ENCODE data around the gene C2orf80. TPM values are rescaled to one million over a fixed set of nuclear protein-coding genes. Genes with fewer than 3 reads are reported as not detected.

C2orf80 gene
- total and polyA plus RNA-seq, 2 donors (not counting 1 experiment from before 2014, with no cell fraction given): not detected

GRCh38 chr2:208175069-208175839 lies 14.6 kb downstream of the C2orf80 start:
- Histone ChIP-seq H3K9ac (ENCODE audit: low read length) (no peak overlapping the region), H3K27me3 (replicated peaks in 1 of 4; ENCODE audit: control extremely low read depth in 1 of 4, control insufficient read depth in 3 of 4, insufficient read depth in 4 of 4, low read length in 3 of 4) (peaks cover 0 to 5% (median 0%) of the 10 kb centered on the region in 4 experiments), H4K20me1 (ENCODE audit: control insufficient read depth, insufficient read depth, low read length, poor library complexity, severe bottlenecking) (no peaks in the 10 kb centered on the region), H3K4me3 (ENCODE audit: control extremely low read depth in 1 of 5, extremely low read depth in 1 of 5, insufficient read depth in 1 of 5, low read depth in 2 of 5, low read length in 4 of 5) (no peak overlapping the region), H2AFZ (ENCODE audit: insufficient read depth, low read depth, low read length, poor library complexity, severe bottlenecking) (peak overlapping the region; percentile 17), H3K36me3 (replicated peaks in 1 of 2; ENCODE audit: control extremely low read depth in 1 of 2, control insufficient read depth in 1 of 2, extremely low read depth in 1 of 2, insufficient read depth in 2 of 2, low read length in 1 of 2) (no peaks in the 10 kb centered on the region), H3K4me1 (ENCODE audit: control insufficient read depth in 2 of 2, insufficient read depth in 2 of 2, low read length in 2 of 2) (no peaks in the 10 kb centered on the region), H3K4me2 (replicated peaks; ENCODE audit: low read depth, low read length, poor library complexity, severe bottlenecking) (no peak overlapping the region), H3K27ac (ENCODE audit: low read length in 2 of 2) (no peak overlapping the region), H3K79me2 (ENCODE audit: control insufficient read depth, insufficient read depth, low read length) (no peaks in the 10 kb centered on the region), H3K9me3 (ENCODE audit: control extremely low read depth in 1 of 3, control insufficient read depth in 2 of 3, insufficient read depth in 1 of 3, low read length in 2 of 3) (no peaks in the 10 kb centered on the region)
- peaks cover 21% of the 10 kb centered on the region for H3K27me3 Mint-ChIP-seq
- no peaks in the 10 kb centered on the region for H3K9me3 Mint-ChIP-seq (ENCODE audit: insufficient read depth)
- ATAC-seq (ENCODE audit: low read depth) (peak; percentile 90), DNase-seq (peak; percentile 68)
- H3K4me3 Mint-ChIP-seq: no peak overlapping the region
- intact Hi-C loops (cut with micrococcal nuclease): loop anchor here (1.0 to 5.0 kb wide), 2 partner anchors 79 to 92 kb away; partner anchors contain the start of gene PIKFYVE
- POLR2A ChIA-PET: no interaction called here
- TF ChIP-seq CTCF (IDR thresholded peaks at IDR 0.05): peak; percentile 91
- TF ChIP-seq EZH2 (IDR thresholded peaks at IDR 0.05; ENCODE audit: borderline replicate concordance, insufficient read depth, low read depth, low read length, poor library complexity, severe bottlenecking): no peak
- no peak overlapping the region for H3K27ac Mint-ChIP-seq
- CTCF ChIA-PET: interaction anchor here (0.6 to 2.3 kb wide), 19 partner anchors 8 to 1156 kb away, joined by 3 to 21 read pairs (median 4); partner anchors contain the start of genes C2orf80, CRYGA and IDH1
- H3K4me1 Mint-ChIP-seq: peaks cover 3% of the 10 kb centered on the region
- 66% methylated on average over 13 of the region's 21 CpGs for WGBS (ENCODE audit: insufficient coverage)

- H3K9ac ChIP-seq (ENCODE audit: low read length): no peak overlapping the region
- WGBS (ENCODE audit: insufficient coverage): 95% methylated on average over 8 of the region's 9 CpGs
- ChIA-PET CTCF (interaction anchor here (2.3 kb wide), 1 partner anchor 16 kb away, joined by 6 read pairs; no protein-coding TSS in a partner anchor), POLR2A (no interaction called here)
- H3K79me2 ChIP-seq (ENCODE audit: control insufficient read depth, insufficient read depth, low read length): no peaks in the 10 kb centered on the region
- Mint-ChIP-seq H3K4me1 (peaks cover 3% of the 10 kb centered on the region), H3K9me3 (ENCODE audit: insufficient read depth) (no peaks in the 10 kb centered on the region), H3K27ac (no peak overlapping the region), H3K27me3 (peaks cover 27% of the 10 kb centered on the region), H3K4me3 (no peak overlapping the region)
- no peaks in the 10 kb centered on the region for H3K9me3 ChIP-seq (ENCODE audit: control extremely low read depth in 1 of 3, control insufficient read depth in 2 of 3, insufficient read depth in 1 of 3, low read length in 2 of 3)
- no peak overlapping the region for H3K4me2 ChIP-seq (replicated peaks; ENCODE audit: low read depth, low read length, poor library complexity, severe bottlenecking)
- no peaks in the 10 kb centered on the region for H3K36me3 ChIP-seq (replicated peaks in 1 of 2; ENCODE audit: control extremely low read depth in 1 of 2, control insufficient read depth in 1 of 2, extremely low read depth in 1 of 2, insufficient read depth in 2 of 2, low read length in 1 of 2)
- peaks cover 0 to 5% (median 0%) of the 10 kb centered on the region in 4 experiments for H3K27me3 ChIP-seq (replicated peaks in 1 of 4; ENCODE audit: control extremely low read depth in 1 of 4, control insufficient read depth in 3 of 4, insufficient read depth in 4 of 4, low read length in 3 of 4)
- no peaks in the 10 kb centered on the region for H4K20me1 ChIP-seq (ENCODE audit: control insufficient read depth, insufficient read depth, low read length, poor library complexity, severe bottlenecking)
- no peaks in the 10 kb centered on the region for H3K4me1 ChIP-seq (ENCODE audit: control insufficient read depth in 2 of 2, insufficient read depth in 2 of 2, low read length in 2 of 2)
- H3K4me3 ChIP-seq (ENCODE audit: control extremely low read depth in 1 of 5, extremely low read depth in 1 of 5, insufficient read depth in 1 of 5, low read depth in 2 of 5, low read length in 4 of 5): no peak overlapping the region
- intact Hi-C loops (cut with micrococcal nuclease): no loop called here
- DNase-seq (no peak), ATAC-seq (ENCODE audit: low read depth) (no peak)
- no peak overlapping the region for H2AFZ ChIP-seq (ENCODE audit: insufficient read depth, low read depth, low read length, poor library complexity, severe bottlenecking)
- no peak overlapping the region for H3K27ac ChIP-seq (ENCODE audit: low read length in 2 of 2)
- TF ChIP-seq CTCF (IDR thresholded peaks at IDR 0.05): no peak
- no peak for TF ChIP-seq EZH2 (IDR thresholded peaks at IDR 0.05; ENCODE audit: borderline replicate concordance, insufficient read depth, low read depth, low read length, poor library complexity, severe bottlenecking)
Observed at GRCh38 chr2:208174144-208174543, 15.7 kb downstream of the C2orf80 start.

Measured in B cell (primary cell).